Stimulated activated CD8-positive, alpha-beta memory T cell treated with anti-CD3 and anti-CD28 coated beads, Interleukin-12 subunit alpha, Interleukin-12 subunit beta, amount 100 ng/mL, for 4 hours (primary cell): ENCODE data around the gene MTHFD1.

Experiments used
- DNase-seq: peaks from one replicate; pipeline ENCODE4 v3.0.0-alpha.2; 2020; ENCODE audit warnings: low read depth

Gene MTHFD1

DNA sequence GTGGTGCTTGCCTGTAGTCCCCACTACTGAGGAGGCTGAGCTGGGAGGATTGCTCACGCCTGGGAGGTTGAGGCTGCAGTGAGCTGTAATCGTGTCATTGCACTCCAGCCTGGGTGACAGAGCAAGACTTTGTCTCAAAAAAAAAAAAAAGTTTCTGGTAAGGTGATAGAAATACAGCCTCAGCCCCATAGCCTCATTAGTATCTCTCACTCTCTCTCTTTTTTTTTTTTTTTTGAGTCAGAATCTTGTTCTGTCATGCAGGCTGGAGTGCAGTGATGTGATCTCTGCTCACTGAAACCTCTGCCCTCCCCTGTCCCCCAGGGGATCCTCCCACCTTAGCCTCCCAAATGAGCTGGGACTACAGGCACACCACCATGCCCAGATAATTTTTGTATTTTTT is 19.2 kb downstream of the MTHFD1 start:
- DNase-seq: no peak

DNA sequence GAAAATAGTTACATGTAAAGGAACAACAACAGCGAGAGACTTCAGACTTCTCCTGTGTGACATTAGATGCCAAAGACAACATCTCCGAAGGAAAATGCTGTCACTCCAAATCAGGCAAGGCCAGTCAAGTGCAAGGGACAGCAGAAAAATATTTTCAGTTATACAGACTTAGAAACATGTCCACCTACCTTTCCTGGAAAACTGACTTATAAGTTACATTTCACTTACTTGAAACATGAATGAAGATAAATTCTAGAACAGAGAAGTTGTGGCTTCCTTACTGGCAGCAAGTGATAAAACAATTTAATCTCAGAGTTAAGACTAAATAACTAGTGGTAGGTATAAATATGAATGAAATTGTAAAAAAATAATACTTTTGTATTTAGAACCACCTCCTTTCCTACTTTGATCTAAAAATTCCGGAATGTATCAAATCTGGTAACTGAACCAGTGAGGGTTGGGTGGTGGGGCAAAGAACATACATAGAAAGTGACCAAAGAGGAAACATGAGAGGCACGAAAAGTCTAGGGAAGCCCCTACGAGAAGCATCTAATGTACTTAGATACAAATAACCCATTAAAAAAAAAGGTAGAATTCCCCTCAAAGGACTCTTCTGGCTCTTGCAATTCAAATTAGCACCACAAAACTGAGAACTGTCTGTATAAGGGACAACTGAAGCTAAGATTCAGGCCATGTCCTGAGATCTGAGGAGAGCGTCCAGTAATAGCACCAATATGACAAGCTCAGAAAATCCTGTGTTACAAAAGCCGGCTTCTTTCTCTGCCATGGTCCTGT is 21.2 kb downstream of the MTHFD1 start:
- no peak for DNase-seq

DNA sequence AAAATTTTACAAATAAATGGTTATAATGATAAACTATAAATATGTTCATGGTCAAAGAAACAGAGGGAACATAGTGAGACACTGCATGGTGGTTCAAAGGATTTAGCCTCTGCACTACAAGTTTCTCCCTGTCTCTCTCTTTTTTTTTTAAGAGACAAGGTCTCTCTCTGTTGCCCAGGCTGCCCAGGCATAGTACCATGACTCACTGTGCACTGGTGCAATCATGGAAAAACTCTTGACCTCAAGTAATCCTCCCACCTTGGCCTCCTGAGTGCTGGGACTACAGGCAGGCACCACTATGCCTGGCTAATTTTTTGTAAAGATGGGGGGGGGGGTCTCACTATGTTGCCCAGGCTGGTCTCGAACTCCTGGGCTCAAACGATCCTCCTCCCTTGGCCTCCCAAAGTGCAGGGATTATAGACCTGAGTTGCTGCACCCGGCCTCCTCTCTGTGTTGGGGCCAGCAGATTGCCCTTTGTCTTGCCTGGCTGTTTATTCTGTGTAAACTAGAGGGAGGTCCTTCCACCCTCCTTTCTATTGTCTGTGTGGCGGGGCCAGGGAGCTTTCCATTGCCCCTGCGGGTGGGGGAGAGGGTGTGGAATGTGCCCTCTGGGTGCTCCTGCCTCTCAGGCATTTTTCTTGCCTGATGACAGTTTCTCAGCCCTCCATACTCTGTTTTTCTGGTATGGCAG is 22.1 kb downstream of the MTHFD1 start:
- no peak for DNase-seq

DNA sequence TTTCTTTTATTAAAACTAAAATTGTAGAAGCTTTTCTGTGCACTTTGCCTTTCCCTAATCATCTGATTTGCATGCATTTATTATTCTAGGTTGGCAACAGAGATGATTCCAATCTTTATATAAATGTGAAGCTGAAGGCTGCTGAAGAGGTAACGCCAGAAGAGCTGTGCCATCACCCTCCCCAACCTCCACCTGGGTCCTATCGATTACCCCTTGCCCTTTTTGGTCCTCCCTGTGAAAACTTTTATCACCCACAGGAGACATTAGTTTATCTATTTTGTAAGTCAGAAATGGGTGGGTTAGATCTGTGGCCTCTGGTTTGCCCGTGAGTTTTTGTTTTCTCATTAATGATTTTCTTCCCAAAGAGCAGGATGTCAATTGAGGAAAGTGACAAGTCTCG is 22.8 kb downstream of the MTHFD1 start:
- no peak for DNase-seq

DNA sequence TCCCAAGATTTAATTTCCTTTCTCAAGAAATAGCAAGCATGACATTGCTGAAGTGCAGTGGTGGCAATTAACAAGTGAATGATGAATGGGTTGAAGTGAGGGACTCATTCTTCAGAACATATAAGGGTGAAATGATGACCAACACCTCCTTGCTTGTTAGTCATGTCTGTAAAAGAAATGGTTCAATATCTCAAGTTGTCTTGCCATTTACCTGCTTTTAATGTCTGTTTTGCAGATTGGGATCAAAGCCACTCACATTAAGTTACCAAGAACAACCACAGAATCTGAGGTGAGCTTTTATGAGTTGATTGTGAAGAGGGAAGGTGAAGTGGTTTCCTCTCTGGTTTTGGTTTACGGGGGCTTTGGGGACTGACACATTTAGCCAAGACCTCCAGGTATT is 24.1 kb downstream of the MTHFD1 start:
- no peak for DNase-seq

DNA sequence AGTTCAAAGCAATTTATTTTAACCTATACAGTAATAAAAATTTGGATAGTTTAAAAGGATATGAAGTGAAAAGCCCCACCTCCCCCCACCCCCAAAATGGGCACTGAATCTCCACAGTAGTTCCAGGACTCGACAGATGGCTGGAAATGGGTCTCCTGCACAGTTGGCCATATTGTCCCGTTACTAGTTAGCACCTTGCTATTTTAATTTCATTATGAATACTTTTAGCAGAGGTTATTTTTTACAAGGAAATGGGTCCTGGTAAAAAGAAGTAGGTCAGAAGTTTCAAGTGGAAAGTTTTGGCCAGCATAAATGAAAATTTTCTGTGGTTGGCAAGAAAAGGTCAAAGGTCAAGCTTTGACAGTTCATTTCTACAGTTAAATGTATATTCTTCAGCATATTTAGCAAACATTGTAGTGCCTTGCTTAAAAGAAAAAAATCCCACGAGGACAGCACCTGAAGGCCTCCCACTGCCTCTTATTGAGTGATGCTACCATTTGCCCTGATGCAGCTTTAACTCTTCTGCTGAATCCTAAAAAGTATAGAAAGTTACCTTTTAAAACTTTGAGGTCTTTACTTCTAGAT is 28.3 kb downstream of the MTHFD1 start:
- DNase-seq: no peak

DNA sequence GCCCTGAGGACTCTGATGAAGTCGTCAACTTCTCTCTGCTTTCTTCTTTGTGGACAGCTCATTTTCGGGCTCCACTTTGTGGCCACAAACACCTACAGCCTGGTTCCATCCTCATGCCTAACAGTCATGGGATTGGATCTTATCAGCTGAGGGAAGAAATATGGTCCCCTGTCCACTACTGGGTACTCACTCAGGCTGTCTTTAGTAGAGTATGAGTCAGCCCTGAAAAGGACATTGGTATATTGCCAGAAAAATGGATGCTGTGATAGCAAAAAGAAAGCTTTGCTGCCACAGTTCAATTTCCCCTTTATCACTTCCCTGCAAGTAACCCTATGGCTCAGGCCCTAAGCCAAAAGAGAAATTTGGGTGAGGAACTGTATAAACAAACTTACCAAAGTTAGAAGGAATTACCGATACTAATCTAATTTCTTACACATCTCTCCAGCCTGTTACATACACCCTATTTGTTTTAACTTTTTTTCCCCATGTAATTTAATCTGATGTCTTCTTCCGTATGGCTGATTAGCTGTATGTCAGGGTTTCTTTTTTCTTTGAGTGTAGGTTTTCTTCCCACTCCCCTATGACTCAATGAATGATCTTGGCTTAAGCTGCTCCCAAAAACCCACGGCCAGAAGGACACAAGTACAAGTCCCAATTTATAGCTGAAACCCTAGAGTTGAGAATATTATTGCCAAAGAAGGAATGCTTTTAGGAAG is 29.1 kb downstream of the MTHFD1 start:
- no peak for DNase-seq

DNA sequence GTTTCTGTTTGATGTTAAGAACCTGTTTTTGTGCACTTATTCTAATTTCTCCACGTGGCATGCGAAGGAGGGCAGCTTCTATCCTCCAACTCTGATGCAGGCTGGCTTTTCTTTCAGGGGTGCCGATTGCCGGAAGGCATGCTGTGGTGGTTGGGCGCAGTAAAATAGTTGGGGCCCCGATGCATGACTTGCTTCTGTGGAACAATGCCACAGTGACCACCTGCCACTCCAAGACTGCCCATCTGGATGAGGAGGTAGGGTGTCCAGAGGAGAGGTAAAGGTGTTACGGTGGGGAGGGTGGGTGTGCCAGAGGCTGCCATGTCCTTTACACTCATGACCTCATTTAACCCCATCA is 29.6 kb downstream of the MTHFD1 start:
- DNase-seq: no peak

DNA sequence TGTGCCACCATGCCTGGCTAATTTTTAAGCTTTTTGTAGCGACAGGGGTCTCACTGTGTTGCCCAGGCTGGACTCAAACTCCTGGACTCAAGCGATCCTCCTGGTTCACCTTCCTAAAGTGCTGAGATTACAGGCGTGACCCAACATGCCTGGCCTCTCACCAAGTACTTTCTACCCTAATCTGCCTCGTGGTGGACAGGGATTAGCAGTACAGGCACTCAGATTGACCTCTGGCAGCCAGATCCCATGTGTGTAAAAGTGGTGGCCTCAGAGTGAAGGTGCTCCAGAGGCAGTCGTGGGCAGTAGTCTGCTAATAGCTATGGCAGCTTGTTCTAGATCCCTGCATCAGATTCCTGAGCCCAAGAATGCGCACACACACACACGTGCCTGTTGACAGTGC is 30.9 kb downstream of the MTHFD1 start:
- DNase-seq: no peak

DNA sequence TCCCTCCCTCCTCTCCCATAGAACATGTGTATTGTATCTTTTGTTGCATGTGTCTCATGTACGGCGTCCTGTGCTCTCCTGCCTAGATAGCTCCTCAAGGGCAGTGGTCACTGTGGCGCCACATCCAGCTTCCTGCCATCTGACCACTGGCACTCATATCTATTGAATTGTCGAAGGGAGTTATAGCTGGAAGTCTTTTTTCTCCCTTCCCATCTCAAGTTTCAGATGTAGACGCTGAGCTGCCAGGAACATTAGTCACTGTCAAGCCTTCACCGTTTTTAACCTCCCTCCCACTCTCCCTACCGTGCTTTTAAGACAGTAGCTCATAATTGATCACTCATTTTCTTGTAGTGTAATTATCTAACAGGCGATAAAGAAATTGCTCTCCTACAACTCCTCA is 33.0 kb downstream of the MTHFD1 start:
- no peak for DNase-seq

DNA sequence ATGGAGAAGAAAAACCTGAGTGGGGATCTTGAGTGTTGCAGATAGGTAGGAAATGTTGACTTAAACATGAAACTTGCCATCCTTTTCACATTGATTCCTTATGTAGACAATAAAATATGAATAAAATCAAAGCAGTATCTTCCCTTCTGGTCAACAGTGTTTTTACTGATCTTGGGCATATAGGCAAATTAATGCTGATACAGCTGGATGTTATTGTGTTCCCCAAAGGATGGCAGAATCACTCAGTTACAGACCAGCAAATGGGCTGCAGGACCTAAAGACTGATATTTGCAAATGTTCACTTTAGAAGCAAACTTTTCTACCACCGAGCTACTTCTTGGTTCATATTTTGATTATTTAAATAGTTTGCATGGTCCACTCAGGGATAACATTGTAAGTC is 33.9 kb downstream of the MTHFD1 start:
- DNase-seq: no peak

DNA sequence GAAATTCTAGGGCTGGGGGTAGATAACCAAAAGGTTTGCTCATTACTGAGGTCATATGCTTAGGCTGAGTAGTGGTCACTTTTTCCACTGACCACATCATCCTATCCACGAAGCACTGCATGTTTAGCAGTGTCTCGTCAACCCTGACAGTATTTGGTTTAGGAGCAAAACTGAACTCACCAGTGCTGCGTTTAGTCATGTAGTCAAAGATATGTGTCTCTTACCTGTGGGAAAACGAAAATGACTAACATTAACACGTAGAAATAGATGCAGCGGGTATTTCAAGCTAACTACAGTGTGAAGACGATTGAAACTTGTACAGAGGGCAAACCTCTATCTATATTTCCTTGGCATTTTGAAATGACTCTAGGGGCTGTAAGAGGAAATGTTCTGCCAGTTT is 34.6 kb downstream of the MTHFD1 start:
- no peak for DNase-seq

DNA sequence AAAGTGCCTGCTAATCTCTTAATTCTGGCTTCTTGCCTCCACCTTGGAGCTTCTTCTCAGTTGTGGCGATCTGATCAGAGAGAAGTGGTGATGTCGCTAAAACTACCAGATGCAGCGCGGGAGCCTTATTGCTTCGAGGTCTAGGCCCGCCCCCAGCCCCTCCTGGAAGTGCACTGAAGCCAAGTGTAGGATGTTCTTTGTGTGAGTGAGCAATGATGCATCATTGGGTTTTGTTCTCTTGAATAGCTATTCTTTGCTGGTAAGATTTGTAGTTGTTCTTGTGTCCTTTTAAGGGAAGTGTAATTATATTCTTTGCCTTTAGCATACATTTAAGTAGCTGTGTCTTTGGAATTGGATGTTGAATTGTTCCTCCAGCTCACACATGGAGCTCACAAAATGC is 35.8 kb downstream of the MTHFD1 start:
- no peak for DNase-seq

DNA sequence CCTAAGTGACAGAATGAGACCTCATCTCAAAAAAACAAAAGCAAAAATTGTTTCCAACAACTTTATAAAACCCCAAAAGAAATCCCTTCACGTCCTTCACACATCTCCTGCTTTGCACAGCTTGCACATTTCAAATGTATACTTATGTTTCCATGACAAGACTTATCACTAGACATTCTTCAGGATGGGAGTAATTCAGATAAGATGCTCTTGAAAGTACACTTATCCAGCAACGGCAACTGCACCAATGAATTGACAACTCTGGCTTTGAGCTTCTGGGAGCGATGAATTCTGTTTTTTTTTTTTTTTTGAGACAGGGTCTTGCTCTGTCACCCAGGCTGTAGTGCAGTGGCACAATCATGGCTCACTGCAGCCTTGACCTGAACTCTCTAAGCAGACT is 46.4 kb downstream of the MTHFD1 start:
- DNase-seq: no peak

DNA sequence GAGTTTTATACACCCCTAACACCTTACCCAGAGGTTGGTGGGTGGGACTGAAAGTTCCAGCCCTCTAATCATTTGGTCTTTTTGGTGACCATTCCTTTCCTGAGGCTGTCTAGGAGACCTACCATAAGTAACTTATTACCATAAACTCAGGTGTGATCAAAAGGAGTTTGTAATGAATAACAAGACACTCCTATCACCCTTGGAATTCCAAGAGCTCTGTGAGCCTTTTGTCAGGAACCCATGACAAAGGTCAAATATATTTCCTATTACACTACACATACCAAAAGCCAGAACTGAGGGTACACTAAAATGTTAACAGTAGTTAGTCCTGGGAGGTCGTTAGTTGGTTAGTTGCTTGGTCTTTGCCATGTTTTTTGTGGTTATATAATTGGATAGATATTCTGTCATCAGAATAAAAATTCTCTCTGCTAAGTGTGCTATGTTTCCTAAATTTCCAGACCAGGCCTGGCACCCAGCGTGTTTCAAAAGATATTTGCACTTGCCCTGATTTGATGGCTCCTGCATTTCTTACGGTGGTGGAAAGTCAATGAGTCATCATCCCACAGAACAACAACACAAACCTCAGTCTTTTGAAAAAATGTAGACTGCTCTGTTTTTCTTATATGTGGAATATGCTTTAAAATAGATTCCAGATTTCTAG is 50.2 kb downstream of the MTHFD1 start:
- no peak for DNase-seq

DNA sequence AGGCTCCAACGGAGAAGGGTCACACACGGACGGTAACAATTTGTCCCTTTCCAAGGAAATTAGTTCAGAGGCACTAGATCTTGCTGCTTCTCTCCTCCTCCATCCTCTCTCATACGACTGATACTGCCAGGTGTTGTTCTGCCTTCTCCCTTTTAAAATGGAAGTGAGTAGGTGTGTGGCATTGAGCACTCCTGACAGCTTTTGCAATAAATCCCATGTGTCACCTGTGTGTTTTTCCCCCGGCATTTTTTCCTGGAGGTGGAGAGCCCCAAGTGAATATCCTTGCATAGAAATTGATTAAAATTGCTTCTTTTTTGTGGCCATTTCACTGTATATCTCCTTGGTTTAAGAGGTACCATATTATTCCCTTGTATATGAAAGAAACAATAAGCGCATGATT is 51.0 kb downstream of the MTHFD1 start:
- DNase-seq: no peak

DNA sequence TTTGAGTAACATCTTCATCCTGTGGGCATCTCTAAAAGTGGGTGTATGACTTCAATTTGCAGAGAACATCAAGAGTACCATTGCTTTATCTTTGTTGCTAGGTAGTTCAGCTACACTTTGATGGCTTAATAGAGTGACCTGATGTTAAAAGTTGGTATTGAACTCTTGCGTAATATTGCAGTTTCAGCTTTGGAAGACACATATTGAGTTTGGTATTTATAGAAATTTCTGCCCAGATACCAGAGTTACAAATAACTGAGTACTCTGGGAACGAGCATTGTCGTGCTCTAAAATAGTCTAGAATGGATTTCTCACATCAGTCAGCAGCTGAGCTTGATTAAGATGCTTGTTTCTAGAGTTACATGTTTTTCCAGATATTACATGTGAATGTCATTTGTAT is 52.3 kb downstream of the MTHFD1 start:
- no peak for DNase-seq

DNA sequence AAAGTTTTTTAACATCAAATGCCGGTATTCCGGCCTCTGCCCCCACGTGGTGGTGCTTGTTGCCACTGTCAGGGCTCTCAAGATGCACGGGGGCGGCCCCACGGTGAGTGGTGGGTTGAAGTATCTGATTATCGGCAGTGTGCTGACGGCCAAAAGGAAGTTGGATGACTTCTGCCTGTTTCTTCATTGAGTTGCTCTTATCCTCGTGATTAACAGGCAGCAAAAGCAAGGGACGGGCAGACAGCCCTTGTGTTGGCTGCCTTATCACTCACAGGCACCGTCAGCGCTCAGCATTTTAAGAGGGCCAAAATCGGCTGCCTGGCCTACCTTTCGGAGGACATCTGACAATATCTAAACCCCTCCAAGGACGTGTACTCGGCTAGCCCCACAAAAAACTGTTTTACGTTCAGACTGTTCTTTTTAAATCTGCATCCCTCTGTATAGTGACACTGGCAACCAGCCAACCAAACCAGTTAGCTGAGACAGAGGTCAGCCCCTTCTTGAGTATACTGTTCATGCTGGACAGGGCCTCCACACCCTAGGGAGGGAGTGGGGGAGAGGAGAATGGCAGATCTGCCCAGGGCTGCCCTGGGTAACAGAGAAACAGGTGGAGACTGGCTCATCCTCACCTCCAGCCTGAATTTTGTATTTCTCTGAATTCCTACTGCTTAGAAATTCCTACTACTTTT is 54.3 kb downstream of the MTHFD1 start:
- no peak for DNase-seq

DNA sequence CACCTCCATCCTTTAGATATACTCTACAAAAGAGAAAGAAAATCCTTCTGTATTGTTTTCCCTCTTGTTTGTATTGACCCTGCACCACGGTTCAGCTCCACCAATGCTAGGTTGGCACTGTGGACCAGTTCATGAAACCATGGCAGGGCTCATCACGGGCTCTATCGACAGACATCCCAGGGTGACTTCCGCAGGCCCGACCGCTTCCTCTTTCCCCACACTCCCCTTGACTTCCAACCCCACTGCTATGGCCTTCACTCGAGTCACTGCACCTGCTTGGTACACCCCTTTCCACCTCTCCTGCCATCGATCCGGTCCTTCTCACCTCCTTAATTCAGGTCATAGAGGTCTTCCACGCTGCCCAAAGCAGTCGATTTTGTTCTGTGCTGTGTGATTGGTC is 56.0 kb downstream of the MTHFD1 start:
- no peak for DNase-seq

DNA sequence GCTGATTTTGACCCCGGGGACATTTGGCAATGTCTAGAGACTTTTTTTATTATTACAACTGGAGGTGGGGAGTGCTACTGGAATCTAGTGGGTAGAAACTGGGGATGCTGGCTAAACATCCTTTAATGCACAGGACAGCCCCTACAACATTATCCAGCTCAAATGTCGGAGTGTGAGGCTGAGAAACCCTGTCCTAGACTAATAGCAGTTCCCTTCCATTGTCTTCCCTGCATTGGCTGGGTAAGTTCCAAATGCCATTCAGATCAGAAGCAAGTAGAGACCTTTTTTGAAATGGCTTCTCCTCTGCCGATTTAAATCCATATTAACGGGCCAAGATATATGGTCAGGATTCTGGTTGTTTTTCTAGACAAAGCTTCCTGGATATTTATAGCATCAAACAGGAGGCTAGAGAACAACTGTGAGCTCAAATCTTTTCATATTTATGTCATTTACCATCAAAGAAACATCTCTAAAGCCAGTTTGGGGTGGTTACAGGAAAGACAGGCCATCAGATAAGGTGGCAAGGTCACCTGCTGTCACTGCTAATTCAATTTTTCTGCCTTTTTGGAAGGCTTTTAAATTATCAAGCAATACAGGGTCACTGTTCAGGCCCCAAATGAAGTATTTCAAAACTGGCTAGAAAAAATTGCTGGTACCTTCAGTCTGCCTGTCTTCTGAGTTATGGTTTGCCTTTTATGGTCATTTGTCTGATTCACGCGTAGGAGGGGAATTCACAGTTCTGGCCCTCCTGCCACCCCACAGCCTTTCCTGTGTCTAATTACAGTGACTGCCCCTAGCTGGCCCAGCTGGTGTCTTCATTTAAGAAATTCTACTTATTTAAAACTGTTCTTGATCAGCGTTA is 57.1 kb downstream of the MTHFD1 start:
- DNase-seq: peak; percentile 19
